Measurements from ENCODE around the gene SOX1. TPM values are rescaled to one million over a fixed set of nuclear protein-coding genes. Genes with fewer than 3 reads are reported as not detected.

The SOX1 gene
- total and polyA plus RNA-seq, 10 of the 15 experiments (the other 5 are each of a cell fraction or from before 2014, with no cell fraction given), result not detected

DNA sequence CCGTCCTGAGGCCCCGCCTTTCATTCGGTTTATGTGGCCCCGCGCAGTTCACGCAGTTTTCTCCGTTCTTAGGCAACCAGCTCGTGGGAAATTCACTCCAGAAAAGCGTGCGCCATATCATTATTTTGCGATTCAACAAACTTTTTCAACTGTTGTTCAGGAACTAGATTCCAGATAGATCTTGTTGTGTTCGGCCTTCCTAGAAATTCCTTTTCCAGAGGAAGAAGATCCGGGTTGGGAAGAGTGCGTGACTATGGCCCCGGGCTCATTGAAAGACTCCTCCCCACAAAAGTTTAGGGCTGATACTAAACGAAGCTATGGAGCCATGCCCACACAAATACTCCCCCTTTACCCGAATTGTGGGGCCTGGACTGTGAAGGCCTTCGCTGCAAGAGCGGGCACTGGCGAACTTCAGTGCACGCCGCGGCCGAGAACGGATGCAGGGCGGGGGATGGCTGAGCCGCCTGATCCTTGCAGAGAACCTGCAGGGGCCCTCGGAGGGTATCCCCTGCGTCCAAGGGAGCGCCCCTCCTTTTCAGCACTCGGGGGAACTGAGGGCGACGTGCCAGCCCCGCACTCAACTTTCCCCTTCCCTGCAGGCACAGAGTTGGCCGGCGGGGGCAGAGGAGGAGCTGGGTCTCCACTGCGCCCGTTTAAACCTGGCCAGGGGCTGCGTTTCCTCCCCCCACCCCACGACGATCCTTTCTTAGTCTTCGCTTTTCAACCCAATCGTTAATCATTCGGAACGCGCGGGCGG is 904 bp upstream of the SOX1 start:
- no peaks in the 10 kb centered on the region; the same call in 2 of the 3 replicates for H3K9me3 ChIP-seq (replicated peaks; ENCODE audit: control insufficient read depth, insufficient read depth, low read length)
- no peaks in the 10 kb centered on the region for H3K79me2 ChIP-seq (ENCODE audit: control insufficient read depth, insufficient read depth, low read length)
- H3K27me3 ChIP-seq (replicated peaks in 1 of 2; ENCODE audit: control insufficient read depth in 2 of 2, insufficient read depth in 2 of 2, low read length in 1 of 2), result no peaks in the 10 kb centered on the region
- SMC1A ChIA-PET (ENCODE audit: uncharacterized antibody, unreplicated experiment), result no interaction called here
- no peaks in the 10 kb centered on the region for H3K36me3 ChIP-seq (ENCODE audit: control insufficient read depth in 2 of 2, insufficient read depth in 2 of 2, low read length in 1 of 2)
- no peak for FAIRE-seq
- ATAC-seq, result no peak
- H4K20me1 ChIP-seq (ENCODE audit: control insufficient read depth, insufficient read depth), result no peaks in the 10 kb centered on the region
- POLR2A ChIA-PET, result no interaction called here
- CTCF ChIA-PET, result no interaction called here
- no peak overlapping the region for H2AFZ ChIP-seq (ENCODE audit: control insufficient read depth, low read depth, low read length)
- TF ChIP-seq ETV6 (conservative IDR thresholded peaks at IDR 0.05 in 1 of 2, IDR thresholded peaks at IDR 0.05 in 1 of 2; ENCODE audit: borderline replicate concordance in 1 of 2, low read depth in 1 of 2), result no peak
- no peak for TF ChIP-seq NR2F1 (conservative IDR thresholded peaks at IDR 0.05)
- no peak for TF ChIP-seq PAX5 (IDR thresholded peaks at IDR 0.05; ENCODE audit: borderline replicate concordance, low read depth, low read length)
- TF ChIP-seq JUNB (IDR thresholded peaks at IDR 0.05), result no peak
- no peak for TF ChIP-seq CUX1 (IDR thresholded peaks at IDR 0.05; ENCODE audit: insufficient replicate concordance, low read depth, low read length)
- no peak for TF ChIP-seq DPF2 (IDR thresholded peaks at IDR 0.05)
- TF ChIP-seq, protein P1, sequence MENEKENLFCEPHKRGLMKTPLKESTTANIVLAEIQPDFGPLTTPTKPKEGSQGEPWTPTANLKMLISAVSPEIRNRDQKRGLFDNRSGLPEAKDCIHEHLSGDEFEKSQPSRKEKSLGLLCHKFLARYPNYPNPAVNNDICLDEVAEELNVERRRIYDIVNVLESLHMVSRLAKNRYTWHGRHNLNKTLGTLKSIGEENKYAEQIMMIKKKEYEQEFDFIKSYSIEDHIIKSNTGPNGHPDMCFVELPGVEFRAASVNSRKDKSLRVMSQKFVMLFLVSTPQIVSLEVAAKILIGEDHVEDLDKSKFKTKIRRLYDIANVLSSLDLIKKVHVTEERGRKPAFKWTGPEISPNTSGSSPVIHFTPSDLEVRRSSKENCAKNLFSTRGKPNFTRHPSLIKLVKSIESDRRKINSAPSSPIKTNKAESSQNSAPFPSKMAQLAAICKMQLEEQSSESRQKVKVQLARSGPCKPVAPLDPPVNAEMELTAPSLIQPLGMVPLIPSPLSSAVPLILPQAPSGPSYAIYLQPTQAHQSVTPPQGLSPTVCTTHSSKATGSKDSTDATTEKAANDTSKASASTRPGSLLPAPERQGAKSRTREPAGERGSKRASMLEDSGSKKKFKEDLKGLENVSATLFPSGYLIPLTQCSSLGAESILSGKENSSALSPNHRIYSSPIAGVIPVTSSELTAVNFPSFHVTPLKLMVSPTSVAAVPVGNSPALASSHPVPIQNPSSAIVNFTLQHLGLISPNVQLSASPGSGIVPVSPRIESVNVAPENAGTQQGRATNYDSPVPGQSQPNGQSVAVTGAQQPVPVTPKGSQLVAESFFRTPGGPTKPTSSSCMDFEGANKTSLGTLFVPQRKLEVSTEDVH (IDR thresholded peaks at IDR 0.05; ENCODE audit: low read depth, partially characterized antibody), result no peak
- TF ChIP-seq MEF2B (IDR thresholded peaks at IDR 0.05; ENCODE audit: partially characterized antibody, poor library complexity, severe bottlenecking), result no peak
- no peak for TF ChIP-seq CHD4 (IDR thresholded peaks at IDR 0.05)
- no peak for TF ChIP-seq MYC (IDR thresholded peaks at IDR 0.05; ENCODE audit: insufficient read depth, insufficient read length, insufficient replicate concordance, low read length, severe bottlenecking)
- no peak for TF ChIP-seq FOXK2 (IDR thresholded peaks at IDR 0.05)
- no peak for TF ChIP-seq HDGF (IDR thresholded peaks at IDR 0.05)
- no peak overlapping the region for H3K4me2 ChIP-seq (ENCODE audit: control insufficient read depth, insufficient read depth)
- H3K4me3 ChIP-seq, result no peak overlapping the region
- no peak overlapping the region for H3K9ac ChIP-seq (ENCODE audit: control insufficient read depth, insufficient read depth, low read length)
- no peaks in the 10 kb centered on the region for H3K4me1 ChIP-seq (ENCODE audit: control insufficient read depth, insufficient read depth, low read length)
- RAD21 ChIA-PET (ENCODE audit: unreplicated experiment), result no interaction called here
- no TSS peak for BruUV-seq (replicated peaks)
- no peak overlapping the region for H3K27ac ChIP-seq (ENCODE audit: control insufficient read depth, insufficient read depth)
- intact Hi-C loops (cut with micrococcal nuclease; ENCODE audit: unreplicated experiment) (no loop called here), in situ Hi-C loops (cut with MboI) (no loop called here)
- no peak for DNase-seq (ENCODE audit: low read depth, low spot score)
- 50% methylated on average over 47 of the region's 48 CpGs for WGBS (ENCODE audit: insufficient coverage, insufficient replicate concordance, low lambda C conversion rate, missing lambda C conversion rate)
